NCI-H510A (cell line): ENCODE measurements around the gene TRIM75.
"Not testable (repeated sequence)": the region's sequence is repeated elsewhere in the genome, so short reads cannot be mapped to it uniquely, and the experiment has no call there.

Source experiments
- DNase-seq: peaks from one replicate; lab custom pipeline; 2025; lab: John Stamatoyannopoulos, UW

The TRIM75 gene

GRCh38 chr4:165077034-165077578, 23.4 kb downstream of the TRIM75 start:
- DNase-seq = no peak

- no peak for DNase-seq
These were observed 25.8 kb downstream of the TRIM75 start for GRCh38 chr4:165079476-165079875.

- not testable (repeated sequence) for DNase-seq
These were observed 31.1 kb downstream of the TRIM75 start for GRCh38 chr4:165084787-165085186.

GRCh38 chr4:165085946-165086345, 32.3 kb downstream of the TRIM75 start:
- no peak for DNase-seq

- DNase-seq = no peak
These were observed 34.7 kb downstream of the TRIM75 start for GRCh38 chr4:165088366-165088765.

GRCh38 chr4:165092187-165092586, 38.5 kb downstream of the TRIM75 start:
- not testable (repeated sequence) for DNase-seq

GRCh38 chr4:165094873-165095272, 41.2 kb downstream of the TRIM75 start:
- DNase-seq = no peak

GRCh38 chr4:165095291-165095690, 41.6 kb downstream of the TRIM75 start:
- no peak for DNase-seq

- no peak for DNase-seq
These were observed 43.1 kb downstream of the TRIM75 start for GRCh38 chr4:165096776-165097175.

GRCh38 chr4:165101641-165102040, 48.0 kb downstream of the TRIM75 start:
- DNase-seq = no peak

- no peak for DNase-seq
These were observed 52.9 kb downstream of the TRIM75 start for GRCh38 chr4:165106518-165106917.
